Glomerular endothelial cell (primary cell): ENCODE measurements around the gene MAIP1. TPM values are rescaled to one million over a fixed set of nuclear protein-coding genes. Genes with fewer than 3 reads are reported as not detected.
A peak's percentile ranks its signal among the peaks of the same experiment; 100 is the strongest.
"Not testable (repeated sequence)": the region's sequence is repeated elsewhere in the genome, so short reads cannot be mapped to it uniquely, and the experiment has no call there.

Experiments
- DNase-seq: peaks from one replicate; pipeline ENCODE4 v3.0.0-alpha.2; 2011; ENCODE audit warnings: low read depth, low spot score; ENCODE audit errors: extremely low read depth
- total RNA-seq: library from RNA; depleted of rRNA; stranded (reverse); fragments of >200 nt; gene quantifications from 2 replicates; pipeline ENCODE4 v1.2.3, GENCODE V29; 2015

Gene MAIP1
- 13.7 and 27.1 TPM in 2 replicates for total RNA-seq

GRCh38 chr2:199955339-199956061 is at the start of gene MAIP1, which contains the start of gene TYW5:
TSS of gene MAIP1 (plus strand) at chr2:199955582. CDS start at chr2:199955799, 217 bp downstream.
TSS of gene TYW5 (minus strand) at chr2:199955491. CDS start at chr2:199955470, 21 bp downstream.
- peak; percentile 47 for DNase-seq

GRCh38 chr2:199907008-199907714 is 48.2 kb upstream of the MAIP1 start:
- DNase-seq, result no peak

GRCh38 chr2:199910338-199911051 is 44.9 kb upstream of the MAIP1 start:
- DNase-seq, result no peak

- peak; percentile 83 for DNase-seq
Observed at GRCh38 chr2:199911052-199911876, 44.1 kb upstream of the MAIP1 start, which contains the start of gene C2orf69. TSS of gene C2orf69 (plus strand) at chr2:199911293. CDS start at chr2:199911439, 146 bp downstream.

- DNase-seq, result no peak
Observed at GRCh38 chr2:199911877-199912161, 43.6 kb upstream of the MAIP1 start.

GRCh38 chr2:199912553-199913114 is 42.7 kb upstream of the MAIP1 start:
- not testable (repeated sequence) for DNase-seq

GRCh38 chr2:199914372-199914958 is 40.9 kb upstream of the MAIP1 start:
- no peak for DNase-seq

GRCh38 chr2:199916980-199917379 is 38.4 kb upstream of the MAIP1 start:
- DNase-seq, result no peak

GRCh38 chr2:199922856-199923255 is 32.5 kb upstream of the MAIP1 start:
- DNase-seq, result no peak

GRCh38 chr2:199923924-199924323 is 31.5 kb upstream of the MAIP1 start:
- no peak for DNase-seq

GRCh38 chr2:199926806-199927205 is 28.6 kb upstream of the MAIP1 start:
- no peak for DNase-seq

GRCh38 chr2:199928226-199928625 is 27.2 kb upstream of the MAIP1 start:
- no peak for DNase-seq

- DNase-seq, result no peak
Observed at GRCh38 chr2:199928626-199929025, 26.8 kb upstream of the MAIP1 start.

- DNase-seq, result no peak
Observed at GRCh38 chr2:199929262-199929661, 26.1 kb upstream of the MAIP1 start.

GRCh38 chr2:199932312-199932855 is 23.0 kb upstream of the MAIP1 start:
- no peak for DNase-seq

GRCh38 chr2:199933466-199933865 is 21.9 kb upstream of the MAIP1 start:
- no peak for DNase-seq

- DNase-seq, result no peak
Observed at GRCh38 chr2:199936554-199936953, 18.8 kb upstream of the MAIP1 start.

GRCh38 chr2:199940373-199940772 is 15.0 kb upstream of the MAIP1 start:
- no peak for DNase-seq

GRCh38 chr2:199943373-199943772 is 12.0 kb upstream of the MAIP1 start:
- DNase-seq, result no peak

- DNase-seq, result no peak
Observed at GRCh38 chr2:199946196-199946595, 9.2 kb upstream of the MAIP1 start.
